ENCODE data around the gene EIF5AL1. TPM values are rescaled to one million over a fixed set of nuclear protein-coding genes. Genes with fewer than 3 reads are reported as not detected.
"Not testable (repeated sequence)": the region's sequence is repeated elsewhere in the genome, so short reads cannot be mapped to it uniquely, and the experiment has no call there.

The EIF5AL1 gene
- polyA plus RNA-seq, 1 experiment = 0.23 TPM

DNA sequence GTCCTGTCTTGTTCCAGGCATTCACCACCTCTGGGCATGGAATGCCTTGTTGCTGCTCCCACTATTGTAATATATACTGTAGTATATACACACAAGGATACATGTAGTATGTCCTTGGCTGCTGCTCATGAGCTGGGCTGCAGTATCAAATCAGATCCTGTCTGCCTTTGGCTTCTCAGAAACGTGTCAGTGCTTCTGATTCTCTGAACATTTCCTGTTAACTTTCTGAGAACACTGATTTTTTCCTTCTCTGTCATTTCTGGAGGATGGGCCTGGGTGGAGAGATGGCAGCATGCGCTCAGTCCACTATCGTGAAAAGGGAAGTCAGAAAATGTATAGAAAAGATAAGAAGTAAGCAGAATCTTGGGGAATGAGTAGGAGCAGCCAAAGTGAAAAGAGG, 35.6 kb downstream of the EIF5AL1 start:
- CTCF ChIA-PET = no interaction called here
- POLR2A ChIA-PET = no interaction called here
- Histone ChIP-seq H3K27me3 (ENCODE audit: control insufficient read depth, insufficient read depth, low read length) (peaks cover 16% of the 10 kb centered on the region), H3K36me3 (ENCODE audit: control insufficient read depth, insufficient read depth, low read length) (no peaks in the 10 kb centered on the region), H3K4me3 (ENCODE audit: low read depth, low read length) (no peak overlapping the region)
- DNase-seq (ENCODE audit: low read depth) = no peak
- TF ChIP-seq, protein P1, sequence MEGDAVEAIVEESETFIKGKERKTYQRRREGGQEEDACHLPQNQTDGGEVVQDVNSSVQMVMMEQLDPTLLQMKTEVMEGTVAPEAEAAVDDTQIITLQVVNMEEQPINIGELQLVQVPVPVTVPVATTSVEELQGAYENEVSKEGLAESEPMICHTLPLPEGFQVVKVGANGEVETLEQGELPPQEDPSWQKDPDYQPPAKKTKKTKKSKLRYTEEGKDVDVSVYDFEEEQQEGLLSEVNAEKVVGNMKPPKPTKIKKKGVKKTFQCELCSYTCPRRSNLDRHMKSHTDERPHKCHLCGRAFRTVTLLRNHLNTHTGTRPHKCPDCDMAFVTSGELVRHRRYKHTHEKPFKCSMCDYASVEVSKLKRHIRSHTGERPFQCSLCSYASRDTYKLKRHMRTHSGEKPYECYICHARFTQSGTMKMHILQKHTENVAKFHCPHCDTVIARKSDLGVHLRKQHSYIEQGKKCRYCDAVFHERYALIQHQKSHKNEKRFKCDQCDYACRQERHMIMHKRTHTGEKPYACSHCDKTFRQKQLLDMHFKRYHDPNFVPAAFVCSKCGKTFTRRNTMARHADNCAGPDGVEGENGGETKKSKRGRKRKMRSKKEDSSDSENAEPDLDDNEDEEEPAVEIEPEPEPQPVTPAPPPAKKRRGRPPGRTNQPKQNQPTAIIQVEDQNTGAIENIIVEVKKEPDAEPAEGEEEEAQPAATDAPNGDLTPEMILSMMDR (IDR thresholded peaks at IDR 0.05; ENCODE audit: insufficient read depth, low read depth, low read length) = no peak

DNA sequence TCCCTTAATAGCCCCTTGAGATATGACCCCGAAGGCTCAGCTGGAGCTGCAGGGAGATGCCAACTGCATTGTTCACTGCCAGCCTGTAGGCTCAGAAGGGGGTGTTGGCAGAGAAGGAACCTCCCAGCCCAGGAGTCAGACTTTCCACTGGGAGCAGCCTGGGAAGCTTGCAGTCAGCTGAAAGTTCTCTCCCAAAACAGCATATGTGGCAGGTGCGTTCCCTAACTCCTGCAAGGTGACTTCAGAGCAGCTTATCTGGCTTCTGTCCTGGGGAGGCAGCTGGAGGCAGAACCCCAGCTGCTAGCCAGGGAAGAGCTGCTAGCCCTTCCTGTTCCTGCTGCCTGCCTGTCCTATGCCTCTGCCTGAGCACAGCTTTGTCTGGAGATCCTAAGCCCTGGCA, 39.8 kb downstream of the EIF5AL1 start:
- DNase-seq (ENCODE audit: low read depth) = no peak

DNA sequence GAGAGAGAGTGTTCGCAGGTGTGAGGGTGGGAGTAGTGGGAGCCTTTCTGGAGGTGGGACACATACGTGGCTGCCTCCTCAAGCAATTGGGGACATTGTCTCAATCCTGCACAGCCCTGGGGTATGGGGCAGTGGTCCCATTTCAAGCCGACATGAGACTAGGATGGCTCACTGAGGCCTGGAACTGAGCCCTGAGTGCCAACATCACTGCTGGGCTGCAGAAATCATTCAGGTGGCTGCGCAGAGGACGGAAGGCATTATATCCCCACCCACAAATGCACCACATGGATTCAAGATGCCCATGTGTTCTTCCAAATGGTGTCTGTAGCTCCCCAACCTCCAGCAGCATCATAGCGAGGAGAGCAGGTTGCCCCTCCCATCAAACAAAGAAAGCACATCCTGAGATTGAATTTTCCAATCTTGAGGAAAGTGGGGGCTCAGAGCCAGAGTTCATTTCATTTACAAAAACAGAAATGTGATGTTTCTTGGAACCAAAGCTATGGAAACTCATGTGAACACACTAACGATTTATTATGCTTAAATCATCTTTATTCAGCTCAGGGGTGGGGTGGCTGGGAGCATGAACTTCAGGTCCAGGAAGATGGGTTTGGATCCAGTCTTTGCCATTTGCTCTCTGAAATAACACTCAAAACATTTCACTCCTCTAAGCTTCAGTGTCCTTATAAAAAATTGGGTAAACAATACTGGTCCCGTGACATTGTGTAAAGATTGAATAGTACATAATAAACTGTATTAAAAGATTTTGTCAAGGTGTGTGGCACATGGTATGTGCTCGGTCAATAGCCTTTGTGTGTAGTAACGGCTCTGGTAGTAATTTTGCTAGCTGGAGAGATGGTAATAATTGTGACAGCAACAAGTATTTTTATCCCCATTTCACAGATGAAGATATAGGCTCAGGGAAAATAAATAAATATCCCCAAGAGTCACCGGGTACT, 43.3 kb downstream of the EIF5AL1 start:
- POLR2A ChIA-PET = no interaction called here
- Histone ChIP-seq H3K36me3 (ENCODE audit: control insufficient read depth, insufficient read depth, low read length) (no peaks in the 10 kb centered on the region), H3K4me3 (ENCODE audit: low read depth, low read length) (no peak overlapping the region), H3K27me3 (ENCODE audit: control insufficient read depth, insufficient read depth, low read length) (peaks cover 13% of the 10 kb centered on the region)
- TF ChIP-seq, protein P1 (IDR thresholded peaks at IDR 0.05; ENCODE audit: insufficient read depth, low read depth, low read length) = no peak
- no peak for DNase-seq (ENCODE audit: low read depth)
- CTCF ChIA-PET = interaction anchor here (1.6 kb wide), 1 partner anchor 491 kb away, joined by 6 read pairs; no protein-coding TSS in a partner anchor

More for the DNA sequence above, 39.8 kb downstream of the EIF5AL1 start:
- Histone ChIP-seq H3K4me3 (ENCODE audit: low read depth, low read length) (no peak overlapping the region), H3K27me3 (ENCODE audit: control insufficient read depth, insufficient read depth, low read length) (peaks cover 14% of the 10 kb centered on the region), H3K36me3 (ENCODE audit: control insufficient read depth, insufficient read depth, low read length) (no peaks in the 10 kb centered on the region)
- POLR2A ChIA-PET = no interaction called here
- CTCF ChIA-PET = interaction anchor here (1.9 kb wide), 1 partner anchor 495 kb away, joined by 5 read pairs; no protein-coding TSS in a partner anchor
- TF ChIP-seq, protein P1 (IDR thresholded peaks at IDR 0.05; ENCODE audit: insufficient read depth, low read depth, low read length) = no peak

DNA sequence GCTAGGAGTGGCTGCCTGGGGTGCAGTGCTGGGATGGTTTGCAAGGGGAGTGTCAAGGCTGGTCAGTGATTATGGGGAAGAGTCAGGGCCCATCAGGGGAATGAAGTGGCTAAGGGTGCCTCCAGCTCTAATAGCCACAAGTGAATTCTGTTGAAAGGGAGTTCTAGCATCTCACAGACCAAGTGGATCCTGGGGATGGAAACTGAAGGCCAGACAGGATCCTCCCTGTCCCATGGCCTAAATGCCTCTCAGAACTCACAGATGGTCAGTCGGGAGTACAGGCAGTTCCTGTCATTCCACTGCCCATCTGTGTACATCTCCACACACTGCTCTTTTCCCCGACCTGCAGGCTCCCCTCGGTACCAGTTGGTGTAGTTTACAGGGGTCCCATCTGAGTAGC, 44.6 kb downstream of the EIF5AL1 start:
- H3K36me3 ChIP-seq (ENCODE audit: control insufficient read depth, insufficient read depth, low read length); DNase-seq (ENCODE audit: low read depth); H3K27me3 ChIP-seq (ENCODE audit: control insufficient read depth, insufficient read depth, low read length); H3K4me3 ChIP-seq (ENCODE audit: low read depth, low read length); CTCF ChIA-PET; POLR2A ChIA-PET: not testable (repeated sequence)

DNA sequence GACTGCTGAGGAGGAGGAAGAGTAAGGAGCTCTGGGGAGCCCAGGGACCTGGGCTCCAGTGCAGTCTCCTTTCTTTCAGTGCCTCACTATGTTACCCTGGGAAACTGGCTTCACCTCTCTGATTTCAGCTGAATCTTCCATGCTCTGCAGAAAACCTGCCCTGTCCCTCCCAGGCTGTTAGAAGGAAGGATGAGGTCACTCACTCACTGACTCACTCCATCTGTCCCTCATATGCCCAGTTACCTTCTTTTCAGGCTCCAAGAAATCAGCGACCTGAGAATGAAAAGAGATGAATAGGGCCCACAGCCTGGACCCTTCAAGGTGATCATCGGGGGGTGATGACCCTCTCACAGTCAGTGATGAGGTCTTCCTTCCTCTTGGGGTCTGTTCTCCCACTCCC, 47.4 kb downstream of the EIF5AL1 start:
- CTCF ChIA-PET = no interaction called here

More for the DNA sequence above, 47.4 kb downstream of the EIF5AL1 start:
- Histone ChIP-seq H3K27me3 (ENCODE audit: control insufficient read depth, insufficient read depth, low read length) (0 out of 2 replicates have a peak, but pooled peaks cover 1% of the 10 kb centered on the region), H3K36me3 (ENCODE audit: control insufficient read depth, insufficient read depth, low read length) (no peaks in the 10 kb centered on the region), H3K4me3 (ENCODE audit: low read depth, low read length) (no peak overlapping the region)
- POLR2A ChIA-PET = no interaction called here
- DNase-seq (ENCODE audit: low read depth) = no peak
- TF ChIP-seq, protein P1 (IDR thresholded peaks at IDR 0.05; ENCODE audit: insufficient read depth, low read depth, low read length) = no peak

All from BJ (cell line).